ENCODE measurements around the gene CDYL. TPM values are rescaled to one million over a fixed set of nuclear protein-coding genes. Genes with fewer than 3 reads are reported as not detected.

The CDYL gene
- total RNA-seq, 4 donors from 2014 or later = 24.1 to 24.8 (median 24.5) TPM

GRCh38 chr6:4774715-4775493, 1.3 kb upstream of the CDYL start:
- DNase-seq = peak; percentile 3 to 24
- peak; percentile 4 to 5 for ATAC-seq
- Histone ChIP-seq H3K27me3 (no peaks in the 10 kb centered on the region), H3K4me3 (peak overlapping the region; percentile 41 to 82 (median 64)), H3K27ac (peak overlapping the region; percentile 28 to 83 (median 61)), H3K4me1 (peaks cover 13 to 18% of the 10 kb centered on the region in 2 donors), H3K9me3 (peaks cover 0 to 3% (median 0%) of the 10 kb centered on the region in 3 donors), H3K36me3 (no peaks in the 10 kb centered on the region)
- intact Hi-C loops (cut with DNase I; ENCODE audit: low total_unique reads) (loop anchor here (5.0 to 10.0 kb wide), 4 partner anchors 162 to 460 kb away; partner anchors contain the start of gene RPP40), in situ Hi-C loops (cut with MboI; ENCODE audit: low sequenced_read_pairs in 4 of 4) (no loop called here)
- TF ChIP-seq CTCF (IDR thresholded peaks at IDR 0.05 in 4 of 5, conservative IDR thresholded peaks at IDR 0.05 in 1 of 5) (no peak), POLR2A (IDR thresholded peaks at IDR 0.05) (no peak)

- H3K36me3 ChIP-seq = no peaks in the 10 kb centered on the region
- H3K4me3 ChIP-seq = peak overlapping the region; percentile 54 to 82 (median 72)
- H3K9me3 ChIP-seq = peaks cover 0 to 3% (median 0%) of the 10 kb centered on the region in 3 donors
- in situ Hi-C loops (cut with MboI; ENCODE audit: low sequenced_read_pairs in 4 of 4) (no loop called here), intact Hi-C loops (cut with DNase I; ENCODE audit: low total_unique reads) (loop anchor here (1.0 to 10.0 kb wide), 7 partner anchors 128 to 485 kb away; partner anchors contain the start of genes FARS2, LYRM4 and RPP40)
- ATAC-seq = peak; percentile 62 to 69
- no peak for TF ChIP-seq POLR2A (IDR thresholded peaks at IDR 0.05)
- TF ChIP-seq CTCF (IDR thresholded peaks at IDR 0.05 in 4 of 5, conservative IDR thresholded peaks at IDR 0.05 in 1 of 5) = peak in 1 of 5 experiments; percentile 34
- H3K27ac ChIP-seq = peak overlapping the region; percentile 65 to 83 (median 76)
- peaks cover 16 to 21% of the 10 kb centered on the region in 2 donors for H3K4me1 ChIP-seq
- H3K27me3 ChIP-seq = no peaks in the 10 kb centered on the region
- peak; percentile 33 to 58 for DNase-seq
These were observed 592 bp upstream of the CDYL start for GRCh38 chr6:4775494-4776130.

- intact Hi-C loops (cut with DNase I; ENCODE audit: low total_unique reads) = loop anchor here (1.0 to 10.0 kb wide), 7 partner anchors 129 to 484 kb away; partner anchors contain the start of genes FARS2, LYRM4 and RPP40
- Histone ChIP-seq H3K4me3 (peak overlapping the region; percentile 56 to 82 (median 63)), H3K27ac (peak overlapping the region; percentile 69 to 81 (median 76)), H3K27me3 (no peaks in the 10 kb centered on the region), H3K36me3 (no peaks in the 10 kb centered on the region), H3K4me1 (peaks cover 23 to 25% of the 10 kb centered on the region in 2 donors), H3K9me3 (peaks cover 0 to 3% (median 0%) of the 10 kb centered on the region in 3 donors)
- DNase-seq (no peak), ATAC-seq (peak; percentile 32 to 57)
- in situ Hi-C loops (cut with MboI; ENCODE audit: low sequenced_read_pairs in 4 of 4) = no loop called here
- TF ChIP-seq CTCF (IDR thresholded peaks at IDR 0.05 in 4 of 5, conservative IDR thresholded peaks at IDR 0.05 in 1 of 5) = no peak
- no peak for TF ChIP-seq POLR2A (IDR thresholded peaks at IDR 0.05)
These were observed 539 bp downstream of the CDYL start for GRCh38 chr6:4776493-4777393.

- no peak for DNase-seq
- Histone ChIP-seq H3K27me3 (no peaks in the 10 kb centered on the region), H3K4me1 (peaks cover 25 to 30% of the 10 kb centered on the region in 2 donors), H3K36me3 (no peaks in the 10 kb centered on the region), H3K4me3 (peak overlapping the region; percentile 56 to 82 (median 63)), H3K9me3 (peaks cover 0 to 3% (median 0%) of the 10 kb centered on the region in 3 donors), H3K27ac (peak overlapping the region in 3 of 4 donors; percentile 75 to 81 (median 76))
- in situ Hi-C loops (cut with MboI; ENCODE audit: low sequenced_read_pairs in 4 of 4) = no loop called here
- intact Hi-C loops (cut with DNase I; ENCODE audit: low total_unique reads) = loop anchor here (2.0 to 10.0 kb wide), 6 partner anchors 160 to 483 kb away; partner anchors contain the start of genes FARS2, LYRM4 and RPP40
- TF ChIP-seq POLR2A (IDR thresholded peaks at IDR 0.05) (no peak), CTCF (IDR thresholded peaks at IDR 0.05 in 4 of 5, conservative IDR thresholded peaks at IDR 0.05 in 1 of 5) (no peak)
- no peak for ATAC-seq
These were observed 1.3 kb downstream of the CDYL start for GRCh38 chr6:4777394-4777935.

Measured in gastrocnemius medialis (tissue), 4 donors.